DND-41 (cell line): ENCODE measurements around the gene KCNAB2.

Experiments
- ATAC-seq: fragments of 200-7000 bp; cut with Tn5 transposase; 3 replicates; pipeline ENCODE4 v1.9.1; 2021; ENCODE audit warnings: low read depth; ENCODE audit not compliant: insufficient read depth
- DNase-seq: peaks from one replicate; pipeline ENCODE4 v3.0.0-alpha.2; 2020
- H2AFZ ChIP-seq: 2 replicates; pipeline ENCODE4 v1.6.0; 2012; ENCODE audit warnings: low read depth, low read length
- H3K27ac ChIP-seq: 2 replicates; pipeline ENCODE4 v1.5.1; 2012; ENCODE audit warnings: low read length, inconsistent platforms
- H3K27me3 ChIP-seq: fragments of 200-600 bp; sonication (generic); 2 replicates; pipeline ENCODE4 v1.6.0; 2012; ENCODE audit warnings: low read length, mild to moderate bottlenecking, inconsistent platforms; ENCODE audit not compliant: insufficient read depth, poor library complexity
- H3K36me3 ChIP-seq: 2 replicates; pipeline ENCODE4 v1.5.1; 2012; ENCODE audit warnings: low read length, inconsistent platforms; ENCODE audit not compliant: insufficient read depth
- H3K4me1 ChIP-seq: 2 replicates; pipeline ENCODE4 v1.5.1; 2012; ENCODE audit warnings: mild to moderate bottlenecking, low read length; ENCODE audit not compliant: insufficient read depth
- H3K4me2 ChIP-seq: 2 replicates; pipeline ENCODE4 v1.6.0; 2012; ENCODE audit warnings: mild to moderate bottlenecking, moderate library complexity, low read length, inconsistent platforms; ENCODE audit not compliant: insufficient read depth
- H3K4me3 ChIP-seq, 2 experiments: fragments of 200-600 bp in 1 of 2; shearing (Covaris generic) in 1 of 2; 2 replicates each; pipeline ENCODE4 v1.5.1; 2012 to 2016; ENCODE audit warnings: inconsistent platforms in 2 of 2, low read length in 2 of 2, mild to moderate bottlenecking in 2 of 2, low read depth in 1 of 2, moderate library complexity in 1 of 2
- H3K79me2 ChIP-seq: 2 replicates; pipeline ENCODE4 v1.6.0; 2012; ENCODE audit warnings: low read length, inconsistent platforms; ENCODE audit not compliant: insufficient read depth
- H3K9ac ChIP-seq: 2 replicates; pipeline ENCODE4 v1.6.0; 2012; ENCODE audit warnings: low read depth, mild to moderate bottlenecking, inconsistent platforms, low read length, moderate library complexity
- H3K9me3 ChIP-seq: 2 replicates; pipeline ENCODE4 v1.5.1; 2012; ENCODE audit warnings: low read length, moderate library complexity, mild to moderate bottlenecking, inconsistent platforms; ENCODE audit not compliant: insufficient read depth, severe bottlenecking
- H4K20me1 ChIP-seq: 2 replicates; pipeline ENCODE4 v1.6.0; 2012; ENCODE audit warnings: low read length; ENCODE audit not compliant: insufficient read depth
- EZH2 ChIP-seq: IDR thresholded peaks from 3 replicates; pipeline ENCODE4 v1.6.1; 2012; ENCODE audit warnings: borderline replicate concordance, low read depth, mild to moderate bottlenecking, moderate library complexity, low read length, inconsistent platforms; ENCODE audit not compliant: severe bottlenecking
- TF ChIP-seq, protein P1 (sequence below): IDR thresholded peaks from 2 replicates; pipeline ENCODE4 v1.5.1; 2012; ENCODE audit warnings: borderline replicate concordance, low read length, moderate library complexity, mild to moderate bottlenecking; ENCODE audit not compliant: poor library complexity, severe bottlenecking; ENCODE audit errors: extremely low read depth

KCNAB2 gene

DNA sequence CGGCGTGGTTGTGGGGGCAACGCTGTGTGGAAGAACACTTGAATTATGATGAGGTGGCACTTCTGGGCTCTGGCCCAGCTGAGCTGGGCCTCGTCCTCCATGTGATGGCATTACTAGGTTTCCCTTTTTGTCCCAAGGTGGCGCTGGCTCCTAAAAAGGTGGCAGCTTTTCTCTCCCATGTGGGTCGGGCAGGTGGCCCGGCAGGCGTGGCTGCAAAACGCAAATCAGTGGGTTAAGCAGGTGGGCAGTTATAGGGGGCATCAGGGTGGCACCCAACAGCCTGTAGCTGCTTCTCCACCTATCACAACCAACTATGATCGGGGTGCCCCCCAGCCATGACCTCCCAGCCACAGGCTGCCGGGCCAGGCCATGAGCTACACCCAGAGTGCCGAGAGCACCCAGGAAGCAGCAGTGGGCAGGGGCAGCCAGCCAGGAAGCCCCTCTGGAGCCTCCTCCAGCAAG, 59.6 kb downstream of the KCNAB2 start:
- no peak overlapping the region for H3K27ac ChIP-seq
- H4K20me1 ChIP-seq, result peaks cover 10% of the 10 kb centered on the region; the same call in 1 of the 2 replicates
- no peak for ATAC-seq
- no peaks in the 10 kb centered on the region for H3K79me2 ChIP-seq
- no peaks in the 10 kb centered on the region for H3K9me3 ChIP-seq
- H2AFZ ChIP-seq, result no peak overlapping the region
- no peaks in the 10 kb centered on the region for H3K4me1 ChIP-seq
- no peaks in the 10 kb centered on the region for H3K27me3 ChIP-seq
- TF ChIP-seq, protein P1, sequence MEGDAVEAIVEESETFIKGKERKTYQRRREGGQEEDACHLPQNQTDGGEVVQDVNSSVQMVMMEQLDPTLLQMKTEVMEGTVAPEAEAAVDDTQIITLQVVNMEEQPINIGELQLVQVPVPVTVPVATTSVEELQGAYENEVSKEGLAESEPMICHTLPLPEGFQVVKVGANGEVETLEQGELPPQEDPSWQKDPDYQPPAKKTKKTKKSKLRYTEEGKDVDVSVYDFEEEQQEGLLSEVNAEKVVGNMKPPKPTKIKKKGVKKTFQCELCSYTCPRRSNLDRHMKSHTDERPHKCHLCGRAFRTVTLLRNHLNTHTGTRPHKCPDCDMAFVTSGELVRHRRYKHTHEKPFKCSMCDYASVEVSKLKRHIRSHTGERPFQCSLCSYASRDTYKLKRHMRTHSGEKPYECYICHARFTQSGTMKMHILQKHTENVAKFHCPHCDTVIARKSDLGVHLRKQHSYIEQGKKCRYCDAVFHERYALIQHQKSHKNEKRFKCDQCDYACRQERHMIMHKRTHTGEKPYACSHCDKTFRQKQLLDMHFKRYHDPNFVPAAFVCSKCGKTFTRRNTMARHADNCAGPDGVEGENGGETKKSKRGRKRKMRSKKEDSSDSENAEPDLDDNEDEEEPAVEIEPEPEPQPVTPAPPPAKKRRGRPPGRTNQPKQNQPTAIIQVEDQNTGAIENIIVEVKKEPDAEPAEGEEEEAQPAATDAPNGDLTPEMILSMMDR, result no peak
- TF ChIP-seq EZH2, result no peak
- no peaks in the 10 kb centered on the region for H3K36me3 ChIP-seq
- no peak overlapping the region for H3K9ac ChIP-seq
- no peak overlapping the region for H3K4me3 ChIP-seq
- H3K4me2 ChIP-seq, result no peak overlapping the region
- DNase-seq, result no peak

DNA sequence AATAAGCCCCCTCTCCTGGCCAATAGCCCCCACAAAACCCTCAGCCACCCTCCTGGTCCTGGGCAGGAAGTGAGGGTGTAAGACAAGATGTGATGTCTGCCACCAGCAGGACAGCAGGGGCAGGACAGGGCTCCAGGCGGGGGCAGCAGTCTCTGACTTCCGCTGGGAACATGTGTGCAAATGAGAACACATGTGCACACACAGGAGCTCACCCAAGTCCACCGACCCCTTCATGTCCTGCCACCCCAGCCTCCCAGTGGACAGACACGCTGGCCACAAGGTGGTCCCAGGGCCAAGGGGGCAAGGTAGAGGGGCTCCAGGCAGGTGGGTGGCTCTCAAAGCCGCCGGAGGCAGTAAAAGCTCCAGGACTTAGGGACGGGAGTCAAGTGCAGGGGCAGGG, 60.1 kb downstream of the KCNAB2 start:
- Histone ChIP-seq H3K9ac (no peak overlapping the region), H2AFZ (no peak overlapping the region), H3K4me1 (no peaks in the 10 kb centered on the region), H3K4me2 (no peak overlapping the region), H3K36me3 (no peaks in the 10 kb centered on the region), H4K20me1 (peaks cover 10% of the 10 kb centered on the region; the same call in 1 of the 2 replicates), H3K79me2 (no peaks in the 10 kb centered on the region), H3K27ac (no peak overlapping the region), H3K27me3 (no peaks in the 10 kb centered on the region), H3K9me3 (no peaks in the 10 kb centered on the region), H3K4me3 (no peak overlapping the region)
- no peak for TF ChIP-seq EZH2
- TF ChIP-seq, protein P1, result peak; percentile 30
- DNase-seq, result no peak
- no peak for ATAC-seq

DNA sequence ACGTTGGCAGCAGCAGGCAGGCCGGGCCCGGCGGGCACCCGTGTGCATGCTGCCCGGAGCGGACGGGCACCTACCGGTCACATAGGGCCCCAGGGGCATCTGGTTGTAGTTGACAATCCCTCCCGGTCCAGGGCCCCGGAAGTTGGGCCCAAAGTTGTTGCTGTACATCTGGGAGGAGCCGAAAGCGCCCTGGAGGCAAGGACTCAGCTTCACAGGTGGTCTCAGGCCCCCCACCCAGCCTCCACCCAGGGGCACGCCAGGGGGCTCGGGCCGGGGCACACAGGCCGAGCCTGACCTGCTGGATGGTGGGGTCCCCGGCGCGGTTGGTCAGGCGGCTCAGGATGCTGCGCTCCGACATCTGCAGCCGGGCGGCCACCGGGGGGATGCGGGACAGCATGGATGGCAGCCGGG, 60.6 kb downstream of the KCNAB2 start:
- H3K9ac ChIP-seq, result no peak overlapping the region
- DNase-seq (no peak), ATAC-seq (no peak)
- H4K20me1 ChIP-seq, result peaks cover 10% of the 10 kb centered on the region; the same call in 1 of the 2 replicates
- no peak overlapping the region for H2AFZ ChIP-seq
- H3K4me2 ChIP-seq, result no peak overlapping the region
- no peaks in the 10 kb centered on the region for H3K79me2 ChIP-seq
- H3K4me3 ChIP-seq, result no peak overlapping the region
- TF ChIP-seq EZH2, result no peak
- TF ChIP-seq, protein P1, result no peak
- H3K9me3 ChIP-seq, result no peaks in the 10 kb centered on the region
- H3K36me3 ChIP-seq, result no peaks in the 10 kb centered on the region
- H3K27ac ChIP-seq, result no peak overlapping the region
- no peaks in the 10 kb centered on the region for H3K27me3 ChIP-seq
- H3K4me1 ChIP-seq, result no peaks in the 10 kb centered on the region

DNA sequence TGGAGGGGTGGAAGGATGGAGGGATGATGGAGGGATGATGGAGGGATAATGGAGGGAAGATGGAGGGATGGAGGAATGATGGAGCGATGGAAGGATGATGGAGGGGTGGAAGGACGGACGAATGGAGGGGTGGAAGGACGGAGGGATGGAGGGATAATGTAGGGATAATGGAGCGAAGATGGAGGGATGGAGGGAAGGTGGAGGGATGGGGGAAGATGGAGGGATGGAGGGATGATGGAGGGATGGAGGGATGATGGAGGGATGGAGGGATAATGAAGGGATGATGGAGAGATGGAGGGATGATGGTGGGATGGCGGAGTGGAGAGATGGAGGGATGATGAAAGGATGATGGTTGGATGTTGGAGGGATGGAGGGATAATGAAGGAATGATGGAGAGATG, 61.3 kb downstream of the KCNAB2 start:
- no peak for ATAC-seq
- Histone ChIP-seq H3K4me1 (no peaks in the 10 kb centered on the region), H3K27ac (no peak overlapping the region), H3K27me3 (no peaks in the 10 kb centered on the region), H3K4me3 (no peak overlapping the region), H3K36me3 (no peaks in the 10 kb centered on the region), H4K20me1 (peaks cover 10% of the 10 kb centered on the region; the same call in 1 of the 2 replicates), H3K79me2 (no peaks in the 10 kb centered on the region), H3K9ac (no peak overlapping the region), H3K4me2 (no peak overlapping the region), H2AFZ (no peak overlapping the region), H3K9me3 (no peaks in the 10 kb centered on the region)
- no peak for DNase-seq
- TF ChIP-seq, protein P1, result no peak
- TF ChIP-seq EZH2, result no peak
